HL-60 (cell line): ENCODE data around the gene THOC6.

Experiments used
- DNase-seq, 2 experiments: peaks; one replicate each; pipeline ENCODE4 v3.0.0-alpha.2; 2010 to 2020; ENCODE audit warnings: low read depth in 1 of 2, low spot score in 1 of 2
- H3K27ac ChIP-seq: fragments of 250-450 bp; sonication (Bioruptor Pico); replicated peaks from 2 replicates; pipeline ENCODE4 v1.5.1; 2020; ENCODE audit warnings: mild to moderate bottlenecking, moderate library complexity
- H3K27me3 ChIP-seq: fragments of 250-450 bp; sonication (Bioruptor Pico); 2 replicates; pipeline ENCODE4 v1.5.1; 2021; ENCODE audit warnings: mild to moderate bottlenecking, moderate library complexity; ENCODE audit not compliant: insufficient read depth, poor library complexity, severe bottlenecking
- H3K4me3 ChIP-seq: replicated peaks from 2 replicates; pipeline ENCODE4 v1.5.1; 2011; ENCODE audit warnings: mild to moderate bottlenecking, control low read depth, low read length; ENCODE audit not compliant: insufficient read depth
- GABPA ChIP-seq: IDR thresholded peaks from 2 replicates; pipeline ENCODE4 v1.6.1; 2012; ENCODE audit warnings: low read depth
- POLR2AphosphoS5 ChIP-seq: IDR thresholded peaks from 2 replicates; pipeline ENCODE4 v1.6.1; 2012; ENCODE audit warnings: low read depth
- SPI1 ChIP-seq: IDR thresholded peaks from 2 replicates; pipeline ENCODE4 v1.6.1; 2012; ENCODE audit warnings: low read depth, mild to moderate bottlenecking, borderline replicate concordance
- TF ChIP-seq, protein P1 (sequence below): IDR thresholded peaks from one replicate; pipeline ENCODE4 v1.5.1; 2011; ENCODE audit warnings: low read length, control low read depth, inconsistent platforms; ENCODE audit not compliant: insufficient read depth
- TF ChIP-seq, protein P2 (sequence below): IDR thresholded peaks from 2 replicates; pipeline ENCODE4 v1.6.1; 2012; ENCODE audit warnings: low read depth; ENCODE audit not compliant: insufficient replicate concordance

THOC6 gene

DNA sequence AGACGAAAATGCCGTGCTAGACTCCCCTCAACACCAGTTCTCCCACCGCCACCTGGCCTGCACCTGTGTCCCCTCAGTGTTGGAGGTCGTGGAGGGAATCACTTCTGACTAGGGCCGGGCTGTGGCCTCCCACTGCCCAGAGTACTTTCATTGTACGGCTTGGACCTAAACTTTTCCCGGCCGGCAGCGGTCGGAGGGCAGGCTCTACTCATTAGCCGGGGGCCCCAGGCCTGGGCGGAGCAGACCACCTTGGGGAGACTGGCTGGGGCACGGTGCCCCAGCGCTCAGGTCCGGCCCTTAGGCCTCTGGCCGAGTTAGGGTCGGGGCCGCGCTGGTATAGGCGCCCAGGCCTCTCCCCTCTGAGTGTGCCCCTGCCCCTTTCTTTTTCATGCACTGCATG is 6.5 kb upstream of the THOC6 start:
- H3K27me3 ChIP-seq, result no peaks in the 10 kb centered on the region
- H3K27ac ChIP-seq, result no peak overlapping the region
- H3K4me3 ChIP-seq, result no peak overlapping the region
- TF ChIP-seq, protein P1, sequence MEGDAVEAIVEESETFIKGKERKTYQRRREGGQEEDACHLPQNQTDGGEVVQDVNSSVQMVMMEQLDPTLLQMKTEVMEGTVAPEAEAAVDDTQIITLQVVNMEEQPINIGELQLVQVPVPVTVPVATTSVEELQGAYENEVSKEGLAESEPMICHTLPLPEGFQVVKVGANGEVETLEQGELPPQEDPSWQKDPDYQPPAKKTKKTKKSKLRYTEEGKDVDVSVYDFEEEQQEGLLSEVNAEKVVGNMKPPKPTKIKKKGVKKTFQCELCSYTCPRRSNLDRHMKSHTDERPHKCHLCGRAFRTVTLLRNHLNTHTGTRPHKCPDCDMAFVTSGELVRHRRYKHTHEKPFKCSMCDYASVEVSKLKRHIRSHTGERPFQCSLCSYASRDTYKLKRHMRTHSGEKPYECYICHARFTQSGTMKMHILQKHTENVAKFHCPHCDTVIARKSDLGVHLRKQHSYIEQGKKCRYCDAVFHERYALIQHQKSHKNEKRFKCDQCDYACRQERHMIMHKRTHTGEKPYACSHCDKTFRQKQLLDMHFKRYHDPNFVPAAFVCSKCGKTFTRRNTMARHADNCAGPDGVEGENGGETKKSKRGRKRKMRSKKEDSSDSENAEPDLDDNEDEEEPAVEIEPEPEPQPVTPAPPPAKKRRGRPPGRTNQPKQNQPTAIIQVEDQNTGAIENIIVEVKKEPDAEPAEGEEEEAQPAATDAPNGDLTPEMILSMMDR, result no peak
- TF ChIP-seq SPI1 (no peak), POLR2AphosphoS5 (no peak), GABPA (no peak)
- TF ChIP-seq, protein P2, sequence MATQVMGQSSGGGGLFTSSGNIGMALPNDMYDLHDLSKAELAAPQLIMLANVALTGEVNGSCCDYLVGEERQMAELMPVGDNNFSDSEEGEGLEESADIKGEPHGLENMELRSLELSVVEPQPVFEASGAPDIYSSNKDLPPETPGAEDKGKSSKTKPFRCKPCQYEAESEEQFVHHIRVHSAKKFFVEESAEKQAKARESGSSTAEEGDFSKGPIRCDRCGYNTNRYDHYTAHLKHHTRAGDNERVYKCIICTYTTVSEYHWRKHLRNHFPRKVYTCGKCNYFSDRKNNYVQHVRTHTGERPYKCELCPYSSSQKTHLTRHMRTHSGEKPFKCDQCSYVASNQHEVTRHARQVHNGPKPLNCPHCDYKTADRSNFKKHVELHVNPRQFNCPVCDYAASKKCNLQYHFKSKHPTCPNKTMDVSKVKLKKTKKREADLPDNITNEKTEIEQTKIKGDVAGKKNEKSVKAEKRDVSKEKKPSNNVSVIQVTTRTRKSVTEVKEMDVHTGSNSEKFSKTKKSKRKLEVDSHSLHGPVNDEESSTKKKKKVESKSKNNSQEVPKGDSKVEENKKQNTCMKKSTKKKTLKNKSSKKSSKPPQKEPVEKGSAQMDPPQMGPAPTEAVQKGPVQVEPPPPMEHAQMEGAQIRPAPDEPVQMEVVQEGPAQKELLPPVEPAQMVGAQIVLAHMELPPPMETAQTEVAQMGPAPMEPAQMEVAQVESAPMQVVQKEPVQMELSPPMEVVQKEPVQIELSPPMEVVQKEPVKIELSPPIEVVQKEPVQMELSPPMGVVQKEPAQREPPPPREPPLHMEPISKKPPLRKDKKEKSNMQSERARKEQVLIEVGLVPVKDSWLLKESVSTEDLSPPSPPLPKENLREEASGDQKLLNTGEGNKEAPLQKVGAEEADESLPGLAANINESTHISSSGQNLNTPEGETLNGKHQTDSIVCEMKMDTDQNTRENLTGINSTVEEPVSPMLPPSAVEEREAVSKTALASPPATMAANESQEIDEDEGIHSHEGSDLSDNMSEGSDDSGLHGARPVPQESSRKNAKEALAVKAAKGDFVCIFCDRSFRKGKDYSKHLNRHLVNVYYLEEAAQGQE, result no peak
- no peak for DNase-seq

DNA sequence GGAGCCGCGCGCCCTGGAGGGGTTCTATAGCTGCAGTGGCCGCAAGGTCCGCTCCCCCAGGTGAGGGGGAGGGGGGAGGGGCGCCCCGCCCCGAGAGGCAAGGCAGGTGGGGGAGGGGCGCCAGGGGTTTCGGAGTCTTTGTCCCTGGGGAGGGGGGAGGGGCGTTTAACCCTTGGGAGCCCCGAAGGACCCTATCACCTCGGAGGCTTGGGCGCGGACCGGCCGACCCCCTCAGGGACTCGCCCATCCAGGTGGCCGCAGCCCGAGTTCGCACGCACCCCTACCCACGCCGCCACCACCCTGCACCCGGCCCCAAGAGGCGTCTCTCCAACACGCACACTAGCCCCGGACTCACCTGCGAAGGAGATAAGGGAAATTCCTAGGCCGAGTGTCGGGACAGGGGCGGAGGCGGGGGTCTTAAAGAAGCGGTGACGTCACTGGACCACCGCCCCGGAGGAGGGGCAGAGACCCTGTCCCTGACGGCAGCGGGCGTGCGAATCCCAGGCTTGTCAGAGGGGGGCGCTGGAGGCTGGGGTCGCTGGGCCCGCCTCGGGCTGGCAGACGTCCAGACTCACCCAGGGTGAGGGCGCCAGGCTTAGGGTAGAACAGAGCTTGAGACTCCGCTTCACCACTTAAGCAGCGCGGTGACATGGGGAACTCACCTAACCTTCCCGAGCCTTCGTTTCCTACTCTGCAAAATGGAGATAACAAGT is 5.9 kb upstream of the THOC6 start, which contains the start of gene CLDN6:
CLDN6 (minus strand) TSS at position 390 of the 713 bp plus-strand sequence. CDS start 2,162 bp downstream, outside the sequence.
- no peak within 1 kb of the TSS for H3K27ac ChIP-seq
- TF ChIP-seq POLR2AphosphoS5, result no peak
- TF ChIP-seq, protein P2, result no peak
- TF ChIP-seq GABPA, result no peak
- TF ChIP-seq, protein P1, result no peak
- TF ChIP-seq SPI1, result no peak
- DNase-seq, result peak in 1 of 2 experiments; percentile 18
- no peaks in the 10 kb centered on the region for H3K27me3 ChIP-seq
- no peak within 1 kb of the TSS for H3K4me3 ChIP-seq

DNA sequence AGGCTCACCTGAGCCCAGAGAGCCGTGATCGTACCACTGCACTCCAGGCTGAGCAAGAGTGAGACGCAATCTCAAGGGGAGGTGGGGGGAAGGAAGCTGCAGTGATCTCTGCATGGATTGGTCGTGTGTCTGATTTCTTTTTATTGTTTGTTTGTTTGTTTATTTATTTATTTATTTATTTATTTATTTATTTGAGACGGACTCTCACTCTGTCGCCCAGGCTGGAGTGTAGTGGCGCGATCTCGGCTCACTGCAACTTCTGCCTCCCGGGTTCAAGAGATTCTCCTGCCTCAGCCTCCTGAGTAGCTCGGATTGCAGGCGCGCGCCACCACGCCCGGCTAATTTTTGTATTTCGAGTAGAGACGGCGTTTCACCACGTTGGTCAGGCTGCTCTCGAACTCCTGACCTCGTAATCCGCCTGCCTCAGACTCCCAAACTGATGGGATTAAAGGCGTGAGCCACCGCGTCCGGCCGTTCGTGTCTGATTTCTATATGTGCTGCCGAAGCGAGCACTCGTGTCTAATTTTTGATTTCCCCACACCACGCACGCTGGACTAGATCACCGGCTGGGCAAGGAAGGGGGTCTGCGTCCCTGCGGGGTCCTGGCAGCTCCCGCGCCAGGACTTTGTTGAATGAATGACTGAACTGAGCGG is 4.1 kb upstream of the THOC6 start:
- no peak for TF ChIP-seq POLR2AphosphoS5
- TF ChIP-seq SPI1, result no peak
- TF ChIP-seq, protein P2, result no peak
- TF ChIP-seq, protein P1, result no peak
- no peak for TF ChIP-seq GABPA
- Histone ChIP-seq H3K4me3 (peak overlapping the region; percentile 70), H3K27me3 (no peaks in the 10 kb centered on the region), H3K27ac (peak overlapping the region; percentile 31)
- DNase-seq, result no peak
